WTC11 (cell line): ENCODE results near the gene GPN2. TPM values are rescaled to one million over a fixed set of nuclear protein-coding genes. Genes with fewer than 3 reads are reported as not detected.

Experiments used
- ATAC-seq: fragments of 200-7000 bp; cut with Tn5 transposase; 2 replicates; pipeline ENCODE4 v1.10.0; 2021; ENCODE audit warnings: mild to moderate bottlenecking, moderate library complexity
- CTCF ChIA-PET: fragments of 300-600 bp; sonication (Branson Sonifier 250); formaldehyde crosslinking; loops from one replicate; lab custom pipeline; 2021; ENCODE audit warnings: antibody characterized with exemption; lab: Charles Lee
- POLR2A ChIA-PET: fragments of 350-600 bp; sonication (Branson Sonifier 250); formaldehyde crosslinking; loops from one replicate; lab custom pipeline; 2021; ENCODE audit warnings: antibody characterized with exemption; lab: Charles Lee
- DNase-seq: peaks from one replicate; pipeline ENCODE4 v3.0.0; 2021; ENCODE audit warnings: low spot score
- H3K27ac Mint-ChIP-seq: 2 replicates; pipeline ENCODE4 v1.8.0; 2021; ENCODE audit warnings: mixed read lengths
- H3K27me3 Mint-ChIP-seq: 2 replicates; pipeline ENCODE4 v1.8.0; 2021; ENCODE audit warnings: low read depth, mild to moderate bottlenecking, moderate library complexity, mixed read lengths
- H3K36me3 Mint-ChIP-seq: 2 replicates; pipeline ENCODE4 v1.8.0; 2021; ENCODE audit warnings: mixed read lengths
- H3K4me1 Mint-ChIP-seq: 2 replicates; pipeline ENCODE4 v1.8.0; 2022; ENCODE audit warnings: mixed read lengths
- H3K4me3 Mint-ChIP-seq: 2 replicates; pipeline ENCODE4 v1.8.0; 2021; ENCODE audit warnings: mild to moderate bottlenecking, moderate library complexity, mixed read lengths
- H3K9me3 Mint-ChIP-seq: 2 replicates; pipeline ENCODE4 v1.8.0; 2021; ENCODE audit warnings: mixed read lengths
- ATF2 ChIP-seq: sonication (generic); formaldehyde crosslinking; IDR thresholded peaks from 2 replicates; pipeline ENCODE4 v1.8.1; 2022; ENCODE audit warnings: low read depth, missing genetic modification reagents, borderline replicate concordance
- ETV6 ChIP-seq: sonication (generic); formaldehyde crosslinking; IDR thresholded peaks from 2 replicates; pipeline ENCODE4 v1.8.1; 2022; ENCODE audit warnings: mild to moderate bottlenecking, missing genetic modification reagents
- FOXK1 ChIP-seq: sonication (generic); formaldehyde crosslinking; IDR thresholded peaks from 2 replicates; pipeline ENCODE4 v1.8.0; 2022; ENCODE audit warnings: mild to moderate bottlenecking, moderate library complexity, missing genetic modification reagents
- GTF2I ChIP-seq: fragments of 250-450 bp; sonication (Bioruptor Pico); conservative IDR thresholded peaks from 2 replicates; pipeline ENCODE4 v1.4.0; 2021; ENCODE audit warnings: mild to moderate bottlenecking
- HMGA2 ChIP-seq: fragments of 250-450 bp; sonication (Bioruptor Pico); IDR thresholded peaks from 2 replicates; pipeline ENCODE4 v1.4.0; 2021; ENCODE audit warnings: mild to moderate bottlenecking, moderate library complexity
- MYBL2 ChIP-seq: sonication (generic); formaldehyde crosslinking; IDR thresholded peaks from 2 replicates; pipeline ENCODE4 v1.8.1; 2023; ENCODE audit warnings: mild to moderate bottlenecking, moderate library complexity, missing genetic modification reagents
- NFYB ChIP-seq: sonication (generic); formaldehyde crosslinking; conservative IDR thresholded peaks from 2 replicates; pipeline ENCODE4 v1.8.0; 2022; ENCODE audit warnings: low read depth, missing genetic modification reagents
- SMAD3 ChIP-seq: sonication (generic); formaldehyde crosslinking; IDR thresholded peaks from 2 replicates; pipeline ENCODE4 v1.8.0; 2022; ENCODE audit warnings: missing genetic modification reagents, mild to moderate bottlenecking, borderline replicate concordance
- SMAD4 ChIP-seq: sonication (generic); formaldehyde crosslinking; IDR thresholded peaks from 2 replicates; pipeline ENCODE4 v1.8.0; 2022; ENCODE audit warnings: mild to moderate bottlenecking, missing genetic modification reagents
- SOX15 ChIP-seq: fragments of 250-450 bp; sonication (Bioruptor Pico); IDR thresholded peaks from 2 replicates; pipeline ENCODE4 v1.9.0; 2021; ENCODE audit warnings: mild to moderate bottlenecking
- TEAD1 ChIP-seq: sonication (generic); formaldehyde crosslinking; IDR thresholded peaks from 2 replicates; pipeline ENCODE4 v1.8.0; 2022; ENCODE audit warnings: mild to moderate bottlenecking, missing genetic modification reagents
- ZBTB43 ChIP-seq: sonication (generic); formaldehyde crosslinking; IDR thresholded peaks from 2 replicates; pipeline ENCODE4 v1.8.1; 2023; ENCODE audit warnings: mild to moderate bottlenecking, missing genetic modification reagents
- ZMAT4 ChIP-seq: fragments of 250-450 bp; sonication (Bioruptor Pico); IDR thresholded peaks from 2 replicates; pipeline ENCODE4 v1.9.0; 2021; ENCODE audit warnings: mild to moderate bottlenecking
- ZNF121 ChIP-seq: sonication (generic); formaldehyde crosslinking; IDR thresholded peaks from 2 replicates; pipeline ENCODE4 v1.8.0; 2023; ENCODE audit warnings: missing genetic modification reagents
- ZNF232 ChIP-seq: sonication (generic); formaldehyde crosslinking; IDR thresholded peaks from 2 replicates; pipeline ENCODE4 v1.8.0; 2022; ENCODE audit warnings: mild to moderate bottlenecking, missing genetic modification reagents
- ZNF317 ChIP-seq: sonication (generic); formaldehyde crosslinking; IDR thresholded peaks from 2 replicates; pipeline ENCODE4 v1.8.1; 2023; ENCODE audit warnings: low read depth, mild to moderate bottlenecking, moderate library complexity, missing genetic modification reagents, borderline replicate concordance
- ZNF396 ChIP-seq: fragments of 250-450 bp; sonication (Bioruptor Pico); IDR thresholded peaks from 2 replicates; pipeline ENCODE4 v1.8.0; 2021; ENCODE audit warnings: mild to moderate bottlenecking, moderate library complexity, borderline replicate concordance
- ZNF416 ChIP-seq: fragments of 250-450 bp; sonication (Bioruptor Pico); IDR thresholded peaks from 2 replicates; pipeline ENCODE4 v1.9.0; 2021; ENCODE audit warnings: mild to moderate bottlenecking, inconsistent platforms
- ZNF423 ChIP-seq: fragments of 250-450 bp; sonication (Bioruptor Pico); IDR thresholded peaks from 2 replicates; pipeline ENCODE4 v2.1.2; 2022; ENCODE audit warnings: mild to moderate bottlenecking, moderate library complexity
- total RNA-seq: library from RNA; stranded (reverse); gene quantifications from 3 replicates; pipeline ENCODE4 v1.2.3, GENCODE V29; 2021
- TF ChIP-seq, protein P1 (sequence below): sonication (generic); formaldehyde crosslinking; IDR thresholded peaks from 2 replicates; pipeline ENCODE4 v1.8.1; 2023; ENCODE audit warnings: mild to moderate bottlenecking, missing genetic modification reagents, moderate library complexity
- TF ChIP-seq, protein P2 (sequence below): sonication (generic); formaldehyde crosslinking; IDR thresholded peaks from 2 replicates; pipeline ENCODE4 v1.8.0; 2022; ENCODE audit warnings: mild to moderate bottlenecking, missing genetic modification reagents

GPN2 gene
- total RNA-seq, 1 experiment from 2014 or later: 38.5 TPM

GRCh38 chr1:26907071-26907917 is 17.2 kb upstream of the GPN2 start:
- Mint-ChIP-seq H3K36me3 (no peaks in the 10 kb centered on the region), H3K9me3 (no peaks in the 10 kb centered on the region), H3K27me3 (peaks cover 10% of the 10 kb centered on the region; the same call in 1 of the 2 replicates), H3K4me1 (no peaks in the 10 kb centered on the region)
- POLR2A ChIA-PET: no interaction called here
- DNase-seq: no peak
- no peak for ATAC-seq
- TF ChIP-seq ZNF317: no peak
- TF ChIP-seq HMGA2: no peak
- TF ChIP-seq, protein P1, sequence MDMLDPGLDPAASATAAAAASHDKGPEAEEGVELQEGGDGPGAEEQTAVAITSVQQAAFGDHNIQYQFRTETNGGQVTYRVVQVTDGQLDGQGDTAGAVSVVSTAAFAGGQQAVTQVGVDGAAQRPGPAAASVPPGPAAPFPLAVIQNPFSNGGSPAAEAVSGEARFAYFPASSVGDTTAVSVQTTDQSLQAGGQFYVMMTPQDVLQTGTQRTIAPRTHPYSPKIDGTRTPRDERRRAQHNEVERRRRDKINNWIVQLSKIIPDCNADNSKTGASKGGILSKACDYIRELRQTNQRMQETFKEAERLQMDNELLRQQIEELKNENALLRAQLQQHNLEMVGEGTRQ: no peak
- no peak for TF ChIP-seq ATF2 (CRISPR knock-in tag)
- no peak for TF ChIP-seq SOX15 (CRISPR knock-in tag)
- no peak for TF ChIP-seq SMAD4 (CRISPR knock-in tag)
- no peak for TF ChIP-seq GTF2I
- TF ChIP-seq MYBL2: no peak
- TF ChIP-seq, all 79 proteins: peak for 0
- CTCF ChIA-PET: no interaction called here
- Mint-ChIP-seq H3K4me3 (no peak overlapping the region), H3K27ac (0 out of 2 replicates have a peak overlapping the region, but pooled peaks have one; percentile 2)

DNA sequence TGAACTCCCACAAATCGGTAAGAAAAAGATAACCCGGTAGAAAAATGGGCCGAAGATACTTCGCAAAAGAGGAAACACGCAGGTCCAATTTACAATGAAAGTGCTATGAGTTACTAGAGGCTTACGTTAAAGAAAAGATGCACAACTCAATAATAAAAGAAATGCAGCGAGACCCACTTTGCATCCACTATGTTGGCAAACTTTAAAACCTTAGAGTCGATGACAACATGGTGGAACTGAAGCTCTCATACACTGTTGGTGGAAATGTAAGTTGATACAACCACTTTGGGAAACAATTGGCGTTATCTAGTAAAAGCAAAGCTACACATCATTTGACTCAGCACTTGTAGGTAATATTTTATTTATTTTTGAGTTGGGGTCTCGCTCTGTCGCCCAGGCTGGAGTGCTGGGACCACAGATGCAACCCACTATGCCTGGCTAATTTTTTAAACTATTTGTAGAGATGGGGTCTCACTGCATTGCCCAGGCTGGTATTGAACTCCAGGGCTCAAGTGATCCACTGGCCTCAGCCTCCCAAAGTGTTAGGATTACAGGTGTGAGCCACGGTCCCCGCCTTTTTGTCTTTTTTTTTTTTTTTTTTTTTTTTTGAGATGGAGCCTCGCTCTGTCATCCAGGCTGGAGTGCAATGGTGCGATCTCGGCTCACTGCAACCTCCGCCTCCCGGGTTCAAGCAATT is 10.9 kb upstream of the GPN2 start:
- Mint-ChIP-seq H3K9me3 (no peaks in the 10 kb centered on the region), H3K36me3 (peaks cover 8% of the 10 kb centered on the region), H3K27ac (peak overlapping the region; percentile 98), H3K27me3 (no peaks in the 10 kb centered on the region; the same call in 1 of the 2 replicates), H3K4me1 (peaks cover 11% of the 10 kb centered on the region), H3K4me3 (peak overlapping the region; percentile 95)
- DNase-seq: no peak
- CTCF ChIA-PET: interaction anchor here (0.8 to 2.9 kb wide), 6 partner anchors 11 to 196 kb away, joined by 3 to 11 read pairs (median 3); partner anchors contain the start of genes GPN2 and NR0B2
- TF ChIP-seq ZMAT4 (CRISPR knock-in tag) (no peak), ZNF121 (CRISPR knock-in tag) (peak; percentile 49; the same call in 1 of the 2 replicates)
- POLR2A ChIA-PET: interaction anchor here (0.5 to 1.8 kb wide), 7 partner anchors 11 to 669 kb away, joined by 3 to 15 read pairs (median 3); partner anchors contain the start of genes GPN2 and NUDC
- ATAC-seq: no peak

GRCh38 chr1:26900001-26900814 is 10.1 kb upstream of the GPN2 start, which contains the start of gene GPATCH3:
TSS of gene GPATCH3 (minus strand) at chr1:26900467. CDS start at chr1:26900442, 25 bp downstream.
- peak; percentile 94 for DNase-seq
- POLR2A ChIA-PET: interaction anchor here (0.5 to 1.8 kb wide), 6 partner anchors 10 to 668 kb away, joined by 3 to 15 read pairs (median 3); partner anchors contain the start of genes GPN2 and NUDC
- CTCF ChIA-PET: interaction anchor here (0.7 to 2.9 kb wide), 7 partner anchors 10 to 197 kb away, joined by 3 to 11 read pairs (median 3); partner anchors contain the start of genes GPN2 and NR0B2
- Mint-ChIP-seq H3K9me3 (no peaks in the 10 kb centered on the region), H3K27me3 (no peaks in the 10 kb centered on the region; the same call in 1 of the 2 replicates), H3K4me3 (peak within 1 kb of the TSS; percentile 95), H3K4me1 (peaks cover 11% of the 10 kb centered on the region), H3K36me3 (peaks cover 10% of the 10 kb centered on the region), H3K27ac (peak within 1 kb of the TSS; percentile 98)
- ATAC-seq: peak; percentile 92
- TF ChIP-seq, protein P2, sequence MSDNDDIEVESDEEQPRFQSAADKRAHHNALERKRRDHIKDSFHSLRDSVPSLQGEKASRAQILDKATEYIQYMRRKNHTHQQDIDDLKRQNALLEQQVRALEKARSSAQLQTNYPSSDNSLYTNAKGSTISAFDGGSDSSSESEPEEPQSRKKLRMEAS: peak; percentile 55; the same call in 1 of the 2 replicates
- TF ChIP-seq SMAD3 (CRISPR knock-in tag) (peak; percentile 69; the same call in 1 of the 2 replicates), ZNF423 (CRISPR knock-in tag) (no peak), TEAD1 (peak; percentile 61; the same call in 1 of the 2 replicates), NFYB (CRISPR knock-in tag) (no peak; the same call in 1 of the 2 replicates), ZNF396 (CRISPR knock-in tag) (no peak), ETV6 (no peak), ZNF232 (peak; percentile 84; the same call in 1 of the 2 replicates), ZNF416 (CRISPR knock-in tag) (peak; percentile 78; the same call in 1 of the 2 replicates), FOXK1 (CRISPR knock-in tag) (peak; percentile 67; the same call in 1 of the 2 replicates), ZBTB43 (CRISPR knock-in tag) (peak; percentile 86), ATF2 (CRISPR knock-in tag) (no peak)
- TF ChIP-seq, protein P1: peak; percentile 99
